ENCODE results near the gene SEMA6D. TPM values are rescaled to one million over a fixed set of nuclear protein-coding genes. Genes with fewer than 3 reads are reported as not detected.

SEMA6D gene
- total RNA-seq, 4 donors from 2014 or later: 15.7 to 55.7 (median 17.8) TPM

- Histone ChIP-seq H3K9me3 (no peaks in the 10 kb centered on the region), H3K4me3 (no peak overlapping the region), H3K4me1 (no peaks in the 10 kb centered on the region), H3K36me3 (peaks cover 0 to 80% (median 0%) of the 10 kb centered on the region in 3 donors), H3K27me3 (no peaks in the 10 kb centered on the region), H3K27ac (no peak overlapping the region)
- 87 to 88% methylated on average over 13 of the region's 13 CpGs for WGBS, 2 donors
- no peak for TF ChIP-seq EP300 (IDR thresholded peaks at IDR 0.05)
- TF ChIP-seq POLR2A (IDR thresholded peaks at IDR 0.05): no peak
- TF ChIP-seq CTCF (IDR thresholded peaks at IDR 0.05): no peak
- DNase-seq (ENCODE audit: low spot score in 2 of 2): no peak
Measured at GRCh38 chr15:47764666-47765065, 47.4 kb downstream of the SEMA6D start.

- Histone ChIP-seq H3K4me1 (no peaks in the 10 kb centered on the region), H3K27ac (no peak overlapping the region), H3K36me3 (peaks cover 0 to 92% (median 0%) of the 10 kb centered on the region in 3 donors), H3K4me3 (no peak overlapping the region), H3K9me3 (no peaks in the 10 kb centered on the region), H3K27me3 (no peaks in the 10 kb centered on the region)
- no peak for TF ChIP-seq POLR2A (IDR thresholded peaks at IDR 0.05)
- WGBS, 2 donors: 86 to 94% methylated on average over 5 of the region's 5 CpGs
- no peak for DNase-seq (ENCODE audit: low spot score in 2 of 2)
Measured at GRCh38 chr15:47766406-47766805, 49.1 kb downstream of the SEMA6D start.

- Histone ChIP-seq H3K4me3 (no peak overlapping the region), H3K9me3 (no peaks in the 10 kb centered on the region), H3K4me1 (no peaks in the 10 kb centered on the region), H3K36me3 (peaks cover 0 to 92% (median 0%) of the 10 kb centered on the region in 3 donors), H3K27ac (no peak overlapping the region), H3K27me3 (no peaks in the 10 kb centered on the region)
- DNase-seq (ENCODE audit: low spot score in 2 of 2): no peak
- no peak for TF ChIP-seq EP300 (IDR thresholded peaks at IDR 0.05)
- TF ChIP-seq POLR2A (IDR thresholded peaks at IDR 0.05): no peak
- no peak for TF ChIP-seq CTCF (IDR thresholded peaks at IDR 0.05)
- 96% methylated on average over 5 of the region's 5 CpGs for WGBS, 2 donors
Measured at GRCh38 chr15:47767035-47767434, 49.7 kb downstream of the SEMA6D start.

- H3K4me1 ChIP-seq: no peaks in the 10 kb centered on the region
- H3K27ac ChIP-seq: no peak overlapping the region
- no peak for DNase-seq (ENCODE audit: low spot score in 2 of 2)
- no peaks in the 10 kb centered on the region for H3K27me3 ChIP-seq
- H3K9me3 ChIP-seq: no peaks in the 10 kb centered on the region
- peaks cover 0 to 81% (median 0%) of the 10 kb centered on the region in 3 donors for H3K36me3 ChIP-seq
- TF ChIP-seq POLR2A (IDR thresholded peaks at IDR 0.05): no peak
- no peak for TF ChIP-seq CTCF (IDR thresholded peaks at IDR 0.05)
- TF ChIP-seq EP300 (IDR thresholded peaks at IDR 0.05): no peak
- 77 to 84% methylated on average over 5 of the region's 5 CpGs for WGBS, 2 donors
- no peak overlapping the region for H3K4me3 ChIP-seq
Measured at GRCh38 chr15:47768735-47769134, 51.4 kb downstream of the SEMA6D start.

- TF ChIP-seq CTCF (IDR thresholded peaks at IDR 0.05) (no peak), EP300 (IDR thresholded peaks at IDR 0.05) (no peak), POLR2A (IDR thresholded peaks at IDR 0.05) (no peak)
- no peak overlapping the region for H3K4me3 ChIP-seq
- 81 to 82% methylated on average over 5 of the region's 5 CpGs for WGBS, 2 donors
- peaks cover 0 to 77% (median 0%) of the 10 kb centered on the region in 3 donors for H3K36me3 ChIP-seq
- H3K27me3 ChIP-seq: no peaks in the 10 kb centered on the region
- no peaks in the 10 kb centered on the region for H3K9me3 ChIP-seq
- no peak overlapping the region for H3K27ac ChIP-seq
- no peak for DNase-seq (ENCODE audit: low spot score in 2 of 2)
- no peaks in the 10 kb centered on the region for H3K4me1 ChIP-seq
Measured at GRCh38 chr15:47769166-47769565, 51.9 kb downstream of the SEMA6D start.

- Histone ChIP-seq H3K9me3 (no peaks in the 10 kb centered on the region), H3K27ac (no peak overlapping the region), H3K4me1 (no peaks in the 10 kb centered on the region), H3K36me3 (peaks cover 0 to 40% (median 0%) of the 10 kb centered on the region in 3 donors), H3K4me3 (no peak overlapping the region), H3K27me3 (no peaks in the 10 kb centered on the region)
- TF ChIP-seq EP300 (IDR thresholded peaks at IDR 0.05) (no peak), POLR2A (IDR thresholded peaks at IDR 0.05) (no peak), CTCF (IDR thresholded peaks at IDR 0.05) (no peak)
- DNase-seq (ENCODE audit: low spot score in 2 of 2): no peak
- WGBS, 2 donors: 82 to 92% methylated on average over 6 of the region's 6 CpGs
Measured at GRCh38 chr15:47773143-47773542, 55.8 kb downstream of the SEMA6D start.
